ENCODE measurements around the gene LYG1.

- TF ChIP-seq CHD1 (IDR thresholded peaks at IDR 0.05; ENCODE audit: low read depth, low read length) (no peak), EZH2 (IDR thresholded peaks at IDR 0.05; ENCODE audit: low read depth, low read length, severe bottlenecking) (no peak), POLR2AphosphoS5 (IDR thresholded peaks at IDR 0.05; ENCODE audit: low read depth, low read length) (no peak), TEAD4 (IDR thresholded peaks at IDR 0.05; ENCODE audit: low read depth, low read length) (no peak), KDM1A (IDR thresholded peaks at IDR 0.05; ENCODE audit: borderline replicate concordance, low read length) (no peak), MAX (IDR thresholded peaks at IDR 0.05) (no peak)
These were observed 47.2 kb upstream of the LYG1 start for GRCh38 chr2:99348173-99348572.

Measured in H1 (cell line).